ENCODE results near the gene CLDN17.

The CLDN17 gene

DNA sequence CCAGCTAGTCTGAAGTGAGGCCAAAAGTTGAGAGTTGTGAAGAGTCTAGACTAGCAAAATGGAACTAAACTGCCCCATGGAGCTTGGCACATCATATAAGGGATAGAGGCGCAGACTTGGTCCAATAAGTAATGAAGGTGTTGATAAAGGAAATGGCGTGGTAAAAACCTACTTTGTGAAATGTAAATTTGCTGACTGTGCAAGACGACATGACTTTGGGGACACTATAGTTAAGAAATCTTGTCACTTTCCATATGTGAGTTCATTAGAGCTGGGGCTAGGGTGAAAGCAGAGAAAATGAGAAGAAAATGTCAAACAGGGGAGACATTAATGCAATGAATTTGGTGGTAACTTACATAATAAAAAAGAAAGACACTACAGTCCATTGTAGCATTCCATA, 50.1 kb downstream of the CLDN17 start:
- H3K27ac ChIP-seq (ENCODE audit: low read length), result no peak overlapping the region
- H3K79me2 ChIP-seq (ENCODE audit: insufficient read depth, low read length), result no peaks in the 10 kb centered on the region
- H3K9ac ChIP-seq (ENCODE audit: low read depth, low read length), result no peak overlapping the region
- H3K4me2 ChIP-seq (ENCODE audit: insufficient read depth, low read length), result no peak overlapping the region
- no peaks in the 10 kb centered on the region for H4K20me1 ChIP-seq (ENCODE audit: insufficient read depth, low read length)
- no peaks in the 10 kb centered on the region for H3K9me3 ChIP-seq (ENCODE audit: insufficient read depth, low read length, severe bottlenecking)
- no peaks in the 10 kb centered on the region for H3K4me1 ChIP-seq (ENCODE audit: insufficient read depth, low read length)
- H3K27me3 ChIP-seq (ENCODE audit: insufficient read depth, low read length, poor library complexity), result no peaks in the 10 kb centered on the region
- no peaks in the 10 kb centered on the region for H3K36me3 ChIP-seq (ENCODE audit: insufficient read depth, low read length)
- H3K4me3 ChIP-seq (ENCODE audit: low read depth in 1 of 2, low read length in 2 of 2), result no peak overlapping the region
- DNase-seq (no peak), ATAC-seq (ENCODE audit: insufficient read depth, low read depth) (no peak)
- no peak for TF ChIP-seq EZH2 (IDR thresholded peaks at IDR 0.05; ENCODE audit: borderline replicate concordance, low read depth, low read length, severe bottlenecking)
- TF ChIP-seq, protein P1, sequence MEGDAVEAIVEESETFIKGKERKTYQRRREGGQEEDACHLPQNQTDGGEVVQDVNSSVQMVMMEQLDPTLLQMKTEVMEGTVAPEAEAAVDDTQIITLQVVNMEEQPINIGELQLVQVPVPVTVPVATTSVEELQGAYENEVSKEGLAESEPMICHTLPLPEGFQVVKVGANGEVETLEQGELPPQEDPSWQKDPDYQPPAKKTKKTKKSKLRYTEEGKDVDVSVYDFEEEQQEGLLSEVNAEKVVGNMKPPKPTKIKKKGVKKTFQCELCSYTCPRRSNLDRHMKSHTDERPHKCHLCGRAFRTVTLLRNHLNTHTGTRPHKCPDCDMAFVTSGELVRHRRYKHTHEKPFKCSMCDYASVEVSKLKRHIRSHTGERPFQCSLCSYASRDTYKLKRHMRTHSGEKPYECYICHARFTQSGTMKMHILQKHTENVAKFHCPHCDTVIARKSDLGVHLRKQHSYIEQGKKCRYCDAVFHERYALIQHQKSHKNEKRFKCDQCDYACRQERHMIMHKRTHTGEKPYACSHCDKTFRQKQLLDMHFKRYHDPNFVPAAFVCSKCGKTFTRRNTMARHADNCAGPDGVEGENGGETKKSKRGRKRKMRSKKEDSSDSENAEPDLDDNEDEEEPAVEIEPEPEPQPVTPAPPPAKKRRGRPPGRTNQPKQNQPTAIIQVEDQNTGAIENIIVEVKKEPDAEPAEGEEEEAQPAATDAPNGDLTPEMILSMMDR (IDR thresholded peaks at IDR 0.05; ENCODE audit: borderline replicate concordance, extremely low read depth, low read length, poor library complexity, severe bottlenecking), result no peak
- no peak overlapping the region for H2AFZ ChIP-seq (ENCODE audit: low read depth, low read length)
